Neutrophil (primary cell): ENCODE measurements around the gene ITPR2.

ENCODE experiments used
- H3K27ac ChIP-seq: fragments of 200-600 bp; sonication (generic); 2 replicates; pipeline ENCODE4 v1.5.1; 2016; ENCODE audit warnings: mild to moderate bottlenecking, moderate library complexity
- H3K27me3 ChIP-seq: fragments of 200-600 bp; sonication (generic); 2 replicates; pipeline ENCODE4 v1.6.0; 2016; ENCODE audit warnings: mild to moderate bottlenecking
- H3K36me3 ChIP-seq: fragments of 200-600 bp; sonication (generic); 2 replicates; pipeline ENCODE4 v1.5.1; 2017
- H3K4me1 ChIP-seq, 2 experiments: fragments of 200-600 bp in 1 of 2; sonication (generic) in 1 of 2; 1 replicate in 1 of 2; 2 replicates in 1 of 2; pipeline versions ENCODE4 v1.5.1 to v1.6.1; 2013 to 2016; ENCODE audit warnings: low read depth in 1 of 2, low read length in 1 of 2, mild to moderate bottlenecking in 1 of 2, moderate library complexity in 1 of 2; ENCODE audit not compliant: control insufficient read depth in 1 of 2, insufficient read depth in 1 of 2
- H3K4me3 ChIP-seq, 2 experiments: fragments of 200-600 bp in 1 of 2; sonication (generic) in 1 of 2; 1 replicate in 1 of 2; 2 replicates in 1 of 2; pipeline ENCODE4 v1.5.1; 2013 to 2016; ENCODE audit warnings: low read depth in 1 of 2, low read length in 1 of 2, mild to moderate bottlenecking in 1 of 2, moderate library complexity in 1 of 2
- H3K9me3 ChIP-seq: fragments of 200-600 bp; sonication (generic); 2 replicates; pipeline ENCODE4 v1.5.1; 2016
- TF ChIP-seq, protein P1 (sequence below): fragments of 200-600 bp; sonication (generic); IDR thresholded peaks from 2 replicates; pipeline ENCODE4 v1.5.1; 2016; ENCODE audit warnings: antibody characterized with exemption

Gene ITPR2

DNA sequence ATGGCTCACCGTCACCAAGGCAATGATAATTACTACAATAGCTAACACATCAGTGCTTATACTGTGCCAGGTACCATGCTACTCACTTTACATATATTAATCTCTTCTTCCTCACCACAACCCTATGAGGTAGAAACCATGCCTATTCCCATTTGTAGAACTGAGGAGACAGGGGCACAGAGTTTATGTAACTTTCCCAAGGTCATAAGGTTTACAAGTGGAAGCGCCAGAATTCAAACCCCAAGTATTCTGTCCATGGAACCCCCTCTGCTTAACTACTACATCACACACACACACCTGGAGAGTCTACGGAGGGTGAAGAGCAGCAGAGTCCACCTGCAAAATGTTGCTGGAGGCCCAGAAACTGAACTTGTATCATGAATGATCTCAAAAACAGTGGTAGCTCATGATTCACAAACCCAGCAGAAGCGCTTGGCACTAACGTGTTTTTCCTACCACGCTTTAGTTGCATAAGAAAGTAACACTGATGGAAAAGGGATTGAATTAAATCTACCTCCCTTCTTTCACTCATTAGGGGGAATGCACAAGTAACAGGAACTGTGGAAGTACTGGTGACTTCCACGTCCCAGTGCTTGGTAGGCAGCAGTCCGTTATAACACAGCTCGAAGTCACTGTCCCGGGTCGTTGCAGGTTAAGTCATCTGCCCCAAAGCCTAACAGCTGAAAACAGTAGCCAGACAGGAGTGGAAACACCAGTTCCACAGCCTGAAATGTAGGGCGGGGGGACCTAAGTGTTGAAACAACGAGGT, 2.0 kb downstream of the ITPR2 start:
- H3K27ac ChIP-seq, result peak overlapping the region; percentile 40
- no peaks in the 10 kb centered on the region for H3K36me3 ChIP-seq
- H3K27me3 ChIP-seq, result no peaks in the 10 kb centered on the region
- peaks cover 23 to 27% of the 10 kb centered on the region in 2 experiments for H3K4me1 ChIP-seq
- H3K4me3 ChIP-seq, result peak overlapping the region; percentile 34 to 94
- TF ChIP-seq, protein P1, sequence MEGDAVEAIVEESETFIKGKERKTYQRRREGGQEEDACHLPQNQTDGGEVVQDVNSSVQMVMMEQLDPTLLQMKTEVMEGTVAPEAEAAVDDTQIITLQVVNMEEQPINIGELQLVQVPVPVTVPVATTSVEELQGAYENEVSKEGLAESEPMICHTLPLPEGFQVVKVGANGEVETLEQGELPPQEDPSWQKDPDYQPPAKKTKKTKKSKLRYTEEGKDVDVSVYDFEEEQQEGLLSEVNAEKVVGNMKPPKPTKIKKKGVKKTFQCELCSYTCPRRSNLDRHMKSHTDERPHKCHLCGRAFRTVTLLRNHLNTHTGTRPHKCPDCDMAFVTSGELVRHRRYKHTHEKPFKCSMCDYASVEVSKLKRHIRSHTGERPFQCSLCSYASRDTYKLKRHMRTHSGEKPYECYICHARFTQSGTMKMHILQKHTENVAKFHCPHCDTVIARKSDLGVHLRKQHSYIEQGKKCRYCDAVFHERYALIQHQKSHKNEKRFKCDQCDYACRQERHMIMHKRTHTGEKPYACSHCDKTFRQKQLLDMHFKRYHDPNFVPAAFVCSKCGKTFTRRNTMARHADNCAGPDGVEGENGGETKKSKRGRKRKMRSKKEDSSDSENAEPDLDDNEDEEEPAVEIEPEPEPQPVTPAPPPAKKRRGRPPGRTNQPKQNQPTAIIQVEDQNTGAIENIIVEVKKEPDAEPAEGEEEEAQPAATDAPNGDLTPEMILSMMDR, result no peak
- no peaks in the 10 kb centered on the region for H3K9me3 ChIP-seq

DNA sequence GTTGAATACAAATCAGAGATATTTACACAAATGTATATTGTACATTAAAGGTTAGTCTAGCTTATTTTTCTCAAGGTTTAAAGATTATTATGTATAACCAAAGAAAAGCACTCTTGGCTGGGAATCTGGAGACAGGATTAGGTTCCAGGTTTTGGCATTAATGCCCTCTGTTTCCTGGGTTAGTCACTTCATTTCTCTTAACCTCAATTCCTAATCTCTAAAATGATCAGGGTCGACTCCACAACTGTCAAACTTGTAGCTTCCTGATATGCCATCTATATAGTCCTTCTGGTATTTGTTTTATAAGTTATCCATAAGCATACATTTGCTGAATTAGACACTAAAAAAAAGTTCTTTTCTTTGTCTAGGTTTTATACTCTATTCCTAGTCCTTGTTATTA, 2.6 kb downstream of the ITPR2 start:
- Histone ChIP-seq H3K4me3 (no peak overlapping the region), H3K36me3 (no peaks in the 10 kb centered on the region)
- TF ChIP-seq, protein P1, result no peak

DNA sequence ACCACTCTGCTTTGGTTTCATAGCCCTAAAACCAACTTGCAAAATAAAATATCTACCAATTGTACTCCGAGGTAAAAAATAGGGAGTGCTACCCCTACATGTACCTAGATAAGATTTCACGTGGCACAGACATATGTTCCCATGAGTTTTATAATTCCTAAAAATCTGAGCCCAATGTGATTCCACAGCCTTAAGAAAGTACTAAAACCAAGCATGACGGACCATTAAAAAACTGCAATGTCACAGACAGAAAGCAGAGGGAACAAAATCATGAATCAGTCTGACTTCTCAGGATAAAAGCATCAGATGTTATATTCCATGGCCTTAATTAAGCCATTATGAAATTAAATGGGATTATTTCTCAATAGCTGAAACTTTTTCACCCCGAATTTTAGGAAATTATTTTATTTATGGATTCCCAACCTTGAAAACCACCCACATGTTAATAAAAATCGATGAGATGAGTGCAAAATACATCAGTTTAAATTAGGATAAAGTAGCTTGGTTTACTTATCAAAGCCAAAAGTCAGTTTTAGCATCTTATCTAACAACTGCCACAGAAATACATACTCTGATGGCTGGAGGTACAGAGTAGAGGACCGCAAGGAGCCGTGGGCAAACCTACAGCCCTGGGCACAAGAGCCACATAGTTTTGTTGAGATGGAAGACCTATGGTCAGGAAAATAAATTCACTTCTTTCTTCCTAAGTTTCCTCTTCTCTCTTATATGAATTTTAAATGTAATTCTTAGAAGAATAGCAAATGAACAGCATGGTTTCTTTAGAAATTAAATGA, 4.5 kb downstream of the ITPR2 start:
- no peaks in the 10 kb centered on the region for H3K27me3 ChIP-seq
- no peak overlapping the region for H3K27ac ChIP-seq
- H3K4me3 ChIP-seq, result no peak overlapping the region
- TF ChIP-seq, protein P1, result no peak
- no peaks in the 10 kb centered on the region for H3K36me3 ChIP-seq
- H3K9me3 ChIP-seq, result no peaks in the 10 kb centered on the region
- H3K4me1 ChIP-seq, result peaks cover 13 to 17% of the 10 kb centered on the region in 2 experiments

More for the DNA sequence above, 2.6 kb downstream of the ITPR2 start:
- H3K27me3 ChIP-seq, result no peaks in the 10 kb centered on the region
- peaks cover 23 to 27% of the 10 kb centered on the region in 2 experiments for H3K4me1 ChIP-seq
- H3K9me3 ChIP-seq, result no peaks in the 10 kb centered on the region
- H3K27ac ChIP-seq, result no peak overlapping the region

DNA sequence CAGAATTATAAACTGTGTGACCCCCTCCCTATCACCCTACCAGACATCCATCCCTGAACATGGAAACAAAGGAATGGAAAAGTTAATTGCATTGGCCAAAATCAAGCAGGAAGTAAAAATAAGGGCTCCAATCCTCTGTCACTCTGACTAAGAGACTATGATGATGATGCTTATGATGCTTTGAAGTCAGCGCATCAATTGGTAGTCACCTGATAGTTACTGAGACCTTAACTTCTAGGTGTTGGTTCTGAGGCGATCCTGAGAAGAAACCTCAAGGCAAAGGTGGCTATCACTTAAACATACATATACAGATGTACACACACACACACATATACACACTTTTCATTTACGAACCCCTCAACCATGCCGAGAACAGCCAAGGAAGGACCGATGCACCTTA, 6.6 kb downstream of the ITPR2 start:
- Histone ChIP-seq H3K27me3 (no peaks in the 10 kb centered on the region), H3K36me3 (no peaks in the 10 kb centered on the region), H3K9me3 (no peaks in the 10 kb centered on the region), H3K4me1 (peaks cover 9 to 10% of the 10 kb centered on the region in 2 experiments), H3K27ac (no peak overlapping the region), H3K4me3 (no peak overlapping the region)
- TF ChIP-seq, protein P1, result no peak

DNA sequence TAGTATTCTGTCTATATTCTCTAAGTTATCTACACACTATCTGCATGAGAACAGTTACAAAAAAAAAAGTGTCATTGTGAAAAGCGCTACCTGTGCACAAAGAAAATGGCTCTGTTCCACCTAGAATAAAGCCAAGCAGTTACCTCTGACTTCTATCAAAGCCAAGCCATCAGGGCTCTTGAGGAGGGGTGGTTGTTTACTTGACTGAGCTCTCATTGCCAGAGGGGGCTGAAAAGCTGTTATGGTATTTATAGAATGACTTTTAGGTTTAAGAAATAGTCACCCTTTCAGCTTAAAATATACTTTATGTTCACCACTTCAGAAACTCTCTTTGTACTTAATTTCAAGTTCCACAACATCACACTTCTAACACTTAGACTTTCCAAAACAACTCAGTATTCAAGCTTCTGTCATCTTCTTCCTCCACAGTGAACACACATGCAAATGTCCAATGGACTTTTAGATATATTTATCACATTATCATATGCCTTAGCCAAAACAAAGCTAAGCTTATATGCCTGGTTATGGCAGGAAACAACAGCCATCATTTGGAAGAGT, 7.5 kb downstream of the ITPR2 start:
- Histone ChIP-seq H3K27me3 (no peaks in the 10 kb centered on the region), H3K4me3 (no peak overlapping the region), H3K27ac (no peak overlapping the region), H3K4me1 (peaks cover under 1% of the 10 kb centered on the region in 2 experiments), H3K36me3 (no peaks in the 10 kb centered on the region), H3K9me3 (no peaks in the 10 kb centered on the region)
- TF ChIP-seq, protein P1, result no peak
